Psoas muscle (tissue), 8 donors: ENCODE measurements around the gene NPIPA5. TPM values are rescaled to one million over a fixed set of nuclear protein-coding genes. Genes with fewer than 3 reads are reported as not detected.
"Not testable (repeated sequence)": the region's sequence is repeated elsewhere in the genome, so short reads cannot be mapped to it uniquely, and the experiment has no call there.

ENCODE experiments used
- ATAC-seq, 4 donors: fragments of 200-7000 bp; cut with Tn5 transposase; one replicate each; pipeline ENCODE4 v1.9.1; 2020; ENCODE audit warnings: moderate library complexity in 3 of 4, mild to moderate bottlenecking in 2 of 4
- DNase-seq, 2 donors: peaks; one replicate each; pipeline ENCODE4 v3.0.0-alpha.2; 2020
- H3K27ac ChIP-seq: fragments of 200-600 bp; one replicate; pipeline ENCODE4 v1.8.0; 2022
- H3K27me3 ChIP-seq, 3 donors: fragments of 200-600 bp in 1 of 3; one replicate each; pipeline versions ENCODE4 v1.6.1 to v1.8.0; 2013 to 2022; ENCODE audit warnings: low read length in 2 of 3, mild to moderate bottlenecking in 2 of 3, moderate library complexity in 1 of 3; ENCODE audit not compliant: insufficient read depth in 3 of 3
- H3K36me3 ChIP-seq, 2 donors: fragments of 200-600 bp in 1 of 2; one replicate each; pipeline versions ENCODE4 v1.6.1 to v1.8.0; 2013 to 2022; ENCODE audit warnings: low read depth in 1 of 2, mild to moderate bottlenecking in 1 of 2, moderate library complexity in 1 of 2; ENCODE audit not compliant: insufficient read depth in 1 of 2
- H3K4me1 ChIP-seq: fragments of 200-600 bp; one replicate; pipeline ENCODE4 v1.8.0; 2022
- H3K4me3 ChIP-seq: fragments of 200-600 bp; one replicate; pipeline ENCODE4 v1.8.0; 2022; ENCODE audit warnings: mild to moderate bottlenecking
- H3K9me3 ChIP-seq: fragments of 200-600 bp; one replicate; pipeline ENCODE4 v1.8.0; 2022
- WGBS, 3 donors: extraction: QIAGEN DNeasy Blood & Tissue Kit; methylation state at CpG; one replicate each; pipeline versions ENCODE4 v1.1.6 to v1.1.7; 2013; 5-methylcytosine and 5-hydroxymethylcytosine counted together
- intact Hi-C, 2 donors: fragments of 100-400 bp; cut with DNase I; formaldehyde crosslinking; loops; one replicate each; pipeline versions ENCODE4 v1.11.0 to v1.14.2; 2022
- long read RNA-seq, 2 donors: library from polyadenylated mRNA; unstranded; transcript quantifications; one replicate each; pipeline ENCODE4 v2.0.0, GENCODE V29; 2021
- polyA plus RNA-seq, 3 donors: library from polyadenylated mRNA; stranded (reverse); fragments of 200-250 nt; gene quantifications; one replicate each; pipeline ENCODE4 v1.2.3, GENCODE V29; 2013
- total RNA-seq, 4 donors: library from RNA; stranded (reverse); fragmentation: NEBNext Ultra II Directional in 2 of 4; extraction: Animal tissue kit (Norgen Biotek cat#: 25700) in 2 of 4; gene quantifications; one replicate each; pipeline versions ENCODE4 v1.2.1 to v1.2.4, GENCODE V29; 2021 to 2023
- TF ChIP-seq, protein P1 (sequence below): fragments of 200-600 bp; IDR thresholded peaks from one replicate; pipeline ENCODE4 v1.8.0; 2022; ENCODE audit warnings: antibody characterized with exemption
- donor health status: healthy with polysubstance abuse.
- donor health status: DM: no; HTN: no; CAD: no; lungs with moderate emphysema.
- donor health status: Bipolar disorder and iron deficiency.
- donor health status: healthy.
- donor health status: DM: yes; HTN: yes; CAD: no.
- donor health status: DM: no; HTN: no; CAD: no.
- donor health status: DM: no; HTN: no; CAD: no.
- donor health status: DM: yes; HTN: yes; CAD: no.

Gene NPIPA5
- total RNA-seq (10 to 100 TPM in 3 of 4 donors, 1 to 10 TPM in 1; 8.0 to 18.7 (median 11.0) TPM), polyA plus RNA-seq (10 to 100 TPM in 2 of 3 donors, 1 to 10 TPM in 1; 1.5 to 22.1 (median 16.0) TPM)
- long read RNA-seq, donor 1 = 0 reads
- long read RNA-seq, donor 2 = 0 reads

DNA sequence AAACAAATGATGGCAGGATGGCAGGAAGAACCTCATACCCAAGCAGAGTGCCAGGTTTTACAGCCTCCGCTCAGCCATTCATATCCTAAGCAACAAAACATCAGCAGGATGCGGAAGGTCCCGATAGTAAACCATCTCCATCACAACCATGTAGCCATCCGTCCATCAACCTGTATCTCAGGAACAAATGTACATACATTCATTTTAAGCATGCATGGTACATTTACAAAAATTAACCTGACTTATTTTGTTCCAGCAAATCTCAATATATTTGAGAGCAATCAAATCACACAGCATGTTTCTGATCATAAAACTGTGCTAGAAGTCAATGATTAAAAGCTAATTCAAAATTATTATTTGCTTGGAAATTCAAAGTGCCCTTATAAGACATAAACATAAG lies at the start of gene NPIPA5:
Gene NPIPA5 (minus strand): TSS at position 101 of the 400 bp plus-strand sequence. CDS start 0 bp downstream, at position 101.
- H3K4me3 ChIP-seq, H3K4me1 ChIP-seq, H3K36me3 ChIP-seq, H3K9me3 ChIP-seq, H3K27me3 ChIP-seq, DNase-seq, intact Hi-C loops, H3K27ac ChIP-seq, ATAC-seq: not testable (repeated sequence)
- 89% methylated on average over 3 of the region's 4 CpGs; no CpG with 5 or more reads in 2 of the 3 donors for WGBS, 3 donors

DNA sequence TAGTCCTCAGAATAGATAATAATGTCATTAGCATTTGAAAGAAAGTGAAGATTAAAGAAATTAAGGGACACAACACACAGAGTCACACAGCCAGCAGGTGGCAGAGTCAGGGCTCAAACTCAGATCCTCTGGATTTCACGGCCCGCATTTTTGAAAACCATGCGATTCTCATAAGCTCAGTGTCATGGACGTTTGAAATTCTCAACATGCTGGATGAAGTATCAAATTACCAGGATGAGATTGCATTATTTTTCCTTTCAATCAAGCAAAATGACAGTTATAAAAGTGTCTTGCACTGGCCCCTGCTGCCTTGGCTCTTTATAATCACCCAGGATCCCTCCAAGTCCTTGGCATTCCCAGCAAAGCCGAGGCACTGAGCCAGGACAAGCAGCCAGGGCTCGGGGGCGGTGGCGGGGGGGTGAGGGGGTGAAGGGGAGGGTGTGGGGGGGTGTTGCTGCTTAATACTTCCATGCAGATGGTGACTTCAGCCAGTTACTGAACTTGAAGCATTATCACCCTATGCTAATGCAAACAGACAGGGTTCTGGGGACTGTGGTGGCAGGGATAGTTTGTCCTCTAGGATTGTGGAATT lies 49.6 kb upstream of the NPIPA5 start:
- no peaks in the 10 kb centered on the region for H3K27me3 ChIP-seq
- peak; percentile 71 to 82 for DNase-seq
- peak overlapping the region; percentile 34 for H3K4me3 ChIP-seq
- H3K27ac ChIP-seq = peak overlapping the region; percentile 36
- TF ChIP-seq, protein P1, sequence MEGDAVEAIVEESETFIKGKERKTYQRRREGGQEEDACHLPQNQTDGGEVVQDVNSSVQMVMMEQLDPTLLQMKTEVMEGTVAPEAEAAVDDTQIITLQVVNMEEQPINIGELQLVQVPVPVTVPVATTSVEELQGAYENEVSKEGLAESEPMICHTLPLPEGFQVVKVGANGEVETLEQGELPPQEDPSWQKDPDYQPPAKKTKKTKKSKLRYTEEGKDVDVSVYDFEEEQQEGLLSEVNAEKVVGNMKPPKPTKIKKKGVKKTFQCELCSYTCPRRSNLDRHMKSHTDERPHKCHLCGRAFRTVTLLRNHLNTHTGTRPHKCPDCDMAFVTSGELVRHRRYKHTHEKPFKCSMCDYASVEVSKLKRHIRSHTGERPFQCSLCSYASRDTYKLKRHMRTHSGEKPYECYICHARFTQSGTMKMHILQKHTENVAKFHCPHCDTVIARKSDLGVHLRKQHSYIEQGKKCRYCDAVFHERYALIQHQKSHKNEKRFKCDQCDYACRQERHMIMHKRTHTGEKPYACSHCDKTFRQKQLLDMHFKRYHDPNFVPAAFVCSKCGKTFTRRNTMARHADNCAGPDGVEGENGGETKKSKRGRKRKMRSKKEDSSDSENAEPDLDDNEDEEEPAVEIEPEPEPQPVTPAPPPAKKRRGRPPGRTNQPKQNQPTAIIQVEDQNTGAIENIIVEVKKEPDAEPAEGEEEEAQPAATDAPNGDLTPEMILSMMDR = peak; percentile 64
- WGBS, 3 donors = 2 to 3% (median 3%) methylated on average over 8 of the region's 8 CpGs
- intact Hi-C loops = loop anchor here in 1 of 2 donors (5.0 kb wide), 1 partner anchor 35 kb away; no protein-coding TSS in a partner anchor
- no peaks in the 10 kb centered on the region for H3K36me3 ChIP-seq
- H3K9me3 ChIP-seq = no peaks in the 10 kb centered on the region
- peak; percentile 75 to 84 (median 80) for ATAC-seq
- H3K4me1 ChIP-seq = peaks cover 6% of the 10 kb centered on the region

DNA sequence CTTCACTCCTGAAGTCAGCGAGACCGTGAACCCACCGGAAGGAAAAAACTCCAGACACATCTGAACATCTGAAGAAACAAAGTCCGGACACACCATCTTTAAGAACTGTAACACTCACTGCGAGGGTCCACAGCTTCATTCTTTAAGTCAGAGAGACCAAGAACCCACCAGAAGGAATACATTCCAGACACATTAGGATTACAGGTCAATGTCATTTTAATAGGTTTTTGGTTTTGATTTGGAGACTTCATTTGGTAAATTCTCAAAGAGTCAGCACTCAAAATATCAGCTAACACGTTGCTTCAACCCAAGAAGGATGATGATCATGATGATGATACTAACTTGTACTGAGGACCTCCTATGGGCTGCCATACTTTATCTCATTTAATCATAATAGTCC lies 48.7 kb upstream of the NPIPA5 start:
- Histone ChIP-seq H3K27me3 (no peaks in the 10 kb centered on the region), H3K4me1 (peaks cover 6% of the 10 kb centered on the region), H3K36me3 (no peaks in the 10 kb centered on the region), H3K9me3 (no peaks in the 10 kb centered on the region), H3K27ac (no peak overlapping the region), H3K4me3 (no peak overlapping the region)
- 76 to 86% (median 84%) methylated on average over 6 of the region's 6 CpGs for WGBS, 3 donors
- no peak for DNase-seq
- no peak for ATAC-seq
- intact Hi-C loops = loop anchor here in 1 of 2 donors (5.0 kb wide), 1 partner anchor 36 kb away; no protein-coding TSS in a partner anchor
- TF ChIP-seq, protein P1 = no peak

DNA sequence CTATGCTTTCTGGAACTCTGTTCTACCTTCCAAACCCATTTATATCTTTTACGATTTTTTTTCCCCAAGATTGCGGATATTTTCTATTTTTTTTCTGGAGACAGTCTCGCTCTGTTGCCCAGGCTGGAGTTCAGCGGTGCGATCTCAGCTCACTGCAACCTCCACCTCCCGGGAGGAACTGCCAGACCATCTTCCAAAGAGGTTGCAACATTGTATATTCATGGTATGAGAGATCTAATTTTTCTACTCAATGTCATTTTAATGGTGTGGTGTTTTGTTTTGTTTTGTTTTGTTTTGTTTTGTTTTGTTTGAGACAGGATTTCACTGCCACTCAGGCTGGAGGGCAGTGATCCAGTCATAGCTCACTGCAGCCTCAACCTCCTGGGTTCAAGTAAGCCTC lies 47.8 kb upstream of the NPIPA5 start:
- no peaks in the 10 kb centered on the region for H3K27me3 ChIP-seq

DNA sequence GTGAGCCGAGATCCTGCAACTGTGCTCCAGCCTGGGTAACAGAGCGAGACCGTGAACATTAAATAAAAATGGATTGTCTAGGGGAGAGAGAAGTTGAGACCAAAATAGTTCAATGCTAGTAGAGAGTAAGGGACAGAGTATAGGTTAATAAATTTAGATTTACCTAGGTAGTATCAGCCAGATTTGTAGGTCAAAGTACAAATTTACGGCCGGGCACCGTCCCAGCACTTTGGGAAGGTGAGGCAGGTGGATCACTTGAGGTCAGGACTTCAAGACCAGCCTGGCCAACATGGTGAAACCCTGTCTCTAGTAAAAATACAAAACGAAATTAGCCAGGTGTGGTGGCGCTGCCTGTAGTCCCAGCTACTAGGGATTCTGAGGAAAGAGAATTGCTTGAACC lies 44.1 kb upstream of the NPIPA5 start:
- 84 to 86% (median 84%) methylated on average over 8 of the region's 8 CpGs for WGBS, 3 donors
- intact Hi-C loops = no loop called here
- no peak for DNase-seq
- TF ChIP-seq, protein P1 = no peak
- Histone ChIP-seq H3K4me3 (no peak overlapping the region), H3K36me3 (no peaks in the 10 kb centered on the region), H3K4me1 (peaks cover under 1% of the 10 kb centered on the region), H3K27ac (no peak overlapping the region), H3K9me3 (no peaks in the 10 kb centered on the region), H3K27me3 (no peaks in the 10 kb centered on the region)
- no peak for ATAC-seq

More for the DNA sequence above, 47.8 kb upstream of the NPIPA5 start:
- Histone ChIP-seq H3K4me1 (peaks cover 6% of the 10 kb centered on the region), H3K4me3 (no peak overlapping the region), H3K9me3 (no peaks in the 10 kb centered on the region), H3K27ac (no peak overlapping the region), H3K36me3 (no peaks in the 10 kb centered on the region)
- ATAC-seq (no peak), DNase-seq (no peak)
- TF ChIP-seq, protein P1 = no peak
- 84 to 86% (median 84%) methylated on average over 6 of the region's 6 CpGs for WGBS, 3 donors
- intact Hi-C loops = loop anchor here in 1 of 2 donors (5.0 kb wide), 1 partner anchor 36 kb away; no protein-coding TSS in a partner anchor

DNA sequence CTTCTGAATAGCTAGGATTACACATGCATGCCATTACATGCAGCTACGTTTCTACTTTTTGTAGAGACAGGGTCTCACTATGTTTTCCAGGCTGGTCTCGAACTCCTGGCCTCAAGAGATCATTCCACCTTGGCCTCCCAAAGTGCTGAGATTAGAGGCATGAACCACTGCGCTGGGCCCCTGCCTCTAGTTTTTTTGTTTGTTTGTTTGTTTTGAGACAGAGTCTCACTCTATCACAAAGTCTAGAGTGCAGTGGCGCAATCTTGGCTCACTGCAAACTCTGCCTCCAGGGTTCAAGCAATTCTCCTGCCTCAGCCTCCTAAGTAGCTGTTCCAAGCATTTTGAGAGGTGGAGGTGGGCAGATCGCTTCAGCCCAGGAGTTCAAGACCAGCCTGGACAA lies 43.6 kb upstream of the NPIPA5 start:
- H3K27ac ChIP-seq, H3K27me3 ChIP-seq, intact Hi-C loops, H3K4me1 ChIP-seq, ATAC-seq, DNase-seq, H3K36me3 ChIP-seq, H3K9me3 ChIP-seq, H3K4me3 ChIP-seq: not testable (repeated sequence)
- 83 to 87% (median 84%) methylated on average over 5 of the region's 5 CpGs for WGBS, 3 donors
